OCI-LY7 (cell line): ENCODE data around the gene LRRC2. TPM values are rescaled to one million over a fixed set of nuclear protein-coding genes. Genes with fewer than 3 reads are reported as not detected.

Experiments used
- BruUV-seq: library from RNA; stranded (reverse); fragments of 400-500 nt; replicated peaks from 2 replicates; lab custom pipeline; 2021; lab: Mats Ljungman, UMichigan
- CTCF ChIA-PET: fragments of 300-600 bp; sonication (Branson Sonifier 250); formaldehyde crosslinking; loops from one replicate; lab custom pipeline; 2022; ENCODE audit warnings: antibody characterized with exemption; ENCODE audit not compliant: unreplicated experiment; lab: Charles Lee
- POLR2A ChIA-PET: fragments of 300-600 bp; sonication (Branson Sonifier 250); formaldehyde crosslinking; loops from one replicate; lab custom pipeline; 2022; ENCODE audit warnings: antibody characterized with exemption; lab: Charles Lee
- DNase-seq: peaks from one replicate; pipeline ENCODE4 v3.0.0-alpha.2; 2015; ENCODE audit warnings: low spot score
- H2AFZ ChIP-seq: fragments of 200-600 bp; sonication (generic), shearing (Covaris generic); 2 replicates; pipeline ENCODE4 v1.6.1; 2014; ENCODE audit warnings: mild to moderate bottlenecking, antibody characterized with exemption, low read length, moderate library complexity
- H3K27ac ChIP-seq: fragments of 200-600 bp; sonication (generic); 2 replicates; pipeline ENCODE4 v1.5.1; 2014; ENCODE audit warnings: mixed run types, low read depth, mild to moderate bottlenecking, moderate library complexity, low read length, inconsistent platforms; ENCODE audit not compliant: poor library complexity, severe bottlenecking
- H3K36me3 ChIP-seq: fragments of 200-600 bp; sonication (generic); 2 replicates; pipeline ENCODE4 v1.6.1; 2014; ENCODE audit warnings: mild to moderate bottlenecking, antibody characterized with exemption, low read length, moderate library complexity, mixed read lengths; ENCODE audit not compliant: insufficient read depth
- H3K4me1 ChIP-seq: fragments of 200-600 bp; sonication (generic); 2 replicates; pipeline ENCODE4 v1.5.1; 2014; ENCODE audit warnings: mild to moderate bottlenecking, low read length; ENCODE audit not compliant: insufficient read depth, poor library complexity, severe bottlenecking
- H3K4me2 ChIP-seq: fragments of 200-600 bp; sonication (generic); 2 replicates; pipeline ENCODE4 v1.6.1; 2014; ENCODE audit warnings: mild to moderate bottlenecking, low read length
- H3K4me3 ChIP-seq: fragments of 200-600 bp; sonication (generic); 2 replicates; pipeline ENCODE4 v1.5.1; 2014; ENCODE audit warnings: mild to moderate bottlenecking, low read depth, low read length; ENCODE audit not compliant: poor library complexity, severe bottlenecking
- H3K79me2 ChIP-seq: fragments of 200-600 bp; sonication (generic); 2 replicates; pipeline ENCODE4 v1.6.1; 2016; ENCODE audit warnings: low read depth, mild to moderate bottlenecking, low read length, moderate library complexity, mixed read lengths; ENCODE audit not compliant: insufficient read depth
- H3K9me2 ChIP-seq: fragments of 200-600 bp; sonication (generic); 2 replicates; pipeline ENCODE4 v1.6.1; 2016; ENCODE audit warnings: mild to moderate bottlenecking, low read length, mixed read lengths; ENCODE audit not compliant: insufficient read depth
- H3K9me3 ChIP-seq: fragments of 200-600 bp; sonication (generic); 2 replicates; pipeline ENCODE4 v1.6.1; 2014; ENCODE audit warnings: mild to moderate bottlenecking, mixed run types, low read length, mixed read lengths
- H4K20me1 ChIP-seq: fragments of 200-600 bp; sonication (generic); 2 replicates; pipeline ENCODE4 v1.6.1; 2014; ENCODE audit warnings: mild to moderate bottlenecking, antibody characterized with exemption, low read length, moderate library complexity, mixed read lengths; ENCODE audit not compliant: insufficient read depth
- EZH2phosphoT487 ChIP-seq: fragments of 200-600 bp; sonication (generic); IDR thresholded peaks from 2 replicates; pipeline ENCODE4 v1.6.1; 2018; ENCODE audit warnings: low read depth, borderline replicate concordance, mild to moderate bottlenecking, mixed run types, antibody characterized with exemption, low read length, moderate library complexity, mixed read lengths
- intact Hi-C: fragments of 100-400 bp; cut with micrococcal nuclease; formaldehyde crosslinking; loops from one replicate; pipeline ENCODE4 v1.10.0; 2022; ENCODE audit not compliant: unreplicated experiment
- total RNA-seq, 2 experiments: library from RNA; depleted of rRNA in 1 of 2; stranded (reverse); fragments of >200 nt in 1 of 2; shearing (Covaris generic) in 1 of 2; gene quantifications; 2 replicates each; pipeline ENCODE4 v1.2.3, GENCODE V29; 2014 to 2022
- TF ChIP-seq, protein P1 (sequence below): fragments of 200-600 bp; sonication (generic); conservative IDR thresholded peaks from 2 replicates; pipeline ENCODE4 v1.5.1; 2014; ENCODE audit warnings: mild to moderate bottlenecking, antibody characterized with exemption, low read length, moderate library complexity, mixed read lengths

Gene LRRC2
- total RNA-seq, 2 experiments from 2014 or later: 1.9 to 2.0 TPM

DNA sequence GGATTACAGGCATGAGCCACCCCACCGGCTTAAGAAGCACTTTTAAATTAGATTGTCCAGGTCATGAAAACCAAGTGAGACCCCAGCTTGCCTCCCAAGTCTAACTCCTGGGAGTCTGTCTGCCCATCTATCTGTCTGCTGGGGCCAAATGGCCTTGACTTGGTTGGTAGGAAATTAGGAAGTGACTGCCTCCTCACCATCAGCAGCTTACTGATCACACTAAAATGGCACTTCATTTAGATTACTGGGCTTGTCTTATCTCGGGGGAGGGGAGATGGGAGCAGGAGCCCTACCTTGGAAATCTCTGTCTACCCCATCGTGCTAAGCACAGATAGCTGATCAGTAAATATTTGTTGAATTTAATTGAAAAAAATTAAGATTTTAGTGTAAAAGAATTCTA is 5.6 kb upstream of the LRRC2 start:
- ChIA-PET POLR2A (interaction anchor here (0.7 kb wide), 1 partner anchor 1143 kb away, joined by 3 read pairs; no protein-coding TSS in a partner anchor), CTCF (no interaction called here)
- H3K27ac ChIP-seq: no peak overlapping the region
- no peaks in the 10 kb centered on the region for H4K20me1 ChIP-seq
- no peak overlapping the region for H3K4me2 ChIP-seq
- no peak overlapping the region for H3K4me3 ChIP-seq
- no peaks in the 10 kb centered on the region for H3K4me1 ChIP-seq
- DNase-seq: no peak
- BruUV-seq: no TSS peak
- H3K79me2 ChIP-seq: no peaks in the 10 kb centered on the region
- no peak overlapping the region for H2AFZ ChIP-seq
- H3K9me2 ChIP-seq: no peaks in the 10 kb centered on the region
- H3K36me3 ChIP-seq: no peaks in the 10 kb centered on the region
- H3K9me3 ChIP-seq: no peaks in the 10 kb centered on the region
- TF ChIP-seq, protein P1, sequence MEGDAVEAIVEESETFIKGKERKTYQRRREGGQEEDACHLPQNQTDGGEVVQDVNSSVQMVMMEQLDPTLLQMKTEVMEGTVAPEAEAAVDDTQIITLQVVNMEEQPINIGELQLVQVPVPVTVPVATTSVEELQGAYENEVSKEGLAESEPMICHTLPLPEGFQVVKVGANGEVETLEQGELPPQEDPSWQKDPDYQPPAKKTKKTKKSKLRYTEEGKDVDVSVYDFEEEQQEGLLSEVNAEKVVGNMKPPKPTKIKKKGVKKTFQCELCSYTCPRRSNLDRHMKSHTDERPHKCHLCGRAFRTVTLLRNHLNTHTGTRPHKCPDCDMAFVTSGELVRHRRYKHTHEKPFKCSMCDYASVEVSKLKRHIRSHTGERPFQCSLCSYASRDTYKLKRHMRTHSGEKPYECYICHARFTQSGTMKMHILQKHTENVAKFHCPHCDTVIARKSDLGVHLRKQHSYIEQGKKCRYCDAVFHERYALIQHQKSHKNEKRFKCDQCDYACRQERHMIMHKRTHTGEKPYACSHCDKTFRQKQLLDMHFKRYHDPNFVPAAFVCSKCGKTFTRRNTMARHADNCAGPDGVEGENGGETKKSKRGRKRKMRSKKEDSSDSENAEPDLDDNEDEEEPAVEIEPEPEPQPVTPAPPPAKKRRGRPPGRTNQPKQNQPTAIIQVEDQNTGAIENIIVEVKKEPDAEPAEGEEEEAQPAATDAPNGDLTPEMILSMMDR: no peak
- TF ChIP-seq EZH2phosphoT487: no peak
- intact Hi-C loops: no loop called here

DNA sequence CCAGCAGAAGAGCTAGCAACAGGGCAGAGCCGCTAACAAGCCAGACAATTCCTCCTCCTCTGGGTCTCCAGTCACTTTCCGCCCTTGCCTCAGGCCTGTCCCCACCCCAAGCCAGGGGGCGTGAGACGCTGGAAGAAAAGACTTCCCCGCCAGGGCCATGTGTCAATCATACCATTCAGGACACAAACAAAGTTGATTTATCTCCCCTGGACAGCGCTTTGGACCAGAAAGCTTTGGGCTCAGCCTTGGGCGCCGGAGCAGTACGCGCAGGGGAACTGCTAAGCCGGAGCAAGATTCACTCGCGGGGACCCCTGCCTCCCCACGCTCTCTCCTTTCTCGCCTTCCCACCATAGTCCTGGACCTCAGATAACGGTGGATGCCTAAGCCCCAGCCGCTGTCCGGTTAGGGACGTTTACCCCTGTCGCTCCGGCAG is 479 bp downstream of the LRRC2 start:
- Histone ChIP-seq H3K9me3 (no peaks in the 10 kb centered on the region), H4K20me1 (no peaks in the 10 kb centered on the region), H3K4me2 (no peak overlapping the region), H3K79me2 (no peaks in the 10 kb centered on the region), H3K36me3 (0 out of 2 replicates have a peak, but pooled peaks cover 5% of the 10 kb centered on the region), H3K4me1 (no peaks in the 10 kb centered on the region), H3K27ac (no peak overlapping the region), H3K9me2 (no peaks in the 10 kb centered on the region), H3K4me3 (no peak overlapping the region), H2AFZ (no peak overlapping the region)
- POLR2A ChIA-PET: interaction anchor here (1.3 kb wide), 1 partner anchor 24 kb away, joined by 4 read pairs; no protein-coding TSS in a partner anchor
- CTCF ChIA-PET: no interaction called here
- intact Hi-C loops: no loop called here
- no TSS peak for BruUV-seq
- no peak for DNase-seq
- no peak for TF ChIP-seq EZH2phosphoT487
- TF ChIP-seq, protein P1: no peak

DNA sequence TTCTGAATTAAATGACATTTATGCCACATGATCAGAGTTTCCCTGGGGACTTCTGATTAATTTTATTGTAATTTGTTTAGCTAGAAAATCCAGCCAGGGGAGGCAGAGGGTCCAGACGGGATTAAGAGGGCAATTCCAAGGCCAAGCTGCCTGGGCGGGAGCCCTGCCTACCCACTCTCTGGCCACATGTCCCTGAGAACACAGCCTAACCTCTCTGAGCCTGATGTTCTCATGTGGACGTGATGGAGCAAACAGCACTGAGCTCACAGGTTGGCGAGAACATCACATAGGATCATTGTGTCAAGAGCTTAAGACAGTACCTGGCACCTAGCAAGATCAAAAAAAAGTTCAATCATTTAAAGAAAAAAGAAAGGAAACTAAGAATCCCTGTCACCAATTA is 1.0 kb downstream of the LRRC2 start:
- BruUV-seq: no TSS peak
- H4K20me1 ChIP-seq: no peaks in the 10 kb centered on the region

More for the DNA sequence above, 1.0 kb downstream of the LRRC2 start:
- no peak overlapping the region for H3K27ac ChIP-seq
- H2AFZ ChIP-seq: no peak overlapping the region
- H3K9me2 ChIP-seq: no peaks in the 10 kb centered on the region
- TF ChIP-seq EZH2phosphoT487: no peak
- TF ChIP-seq, protein P1: no peak
- DNase-seq: no peak
- H3K4me1 ChIP-seq: no peaks in the 10 kb centered on the region
- POLR2A ChIA-PET: interaction anchor here (0.9 to 1.3 kb wide), 2 partner anchors 8 to 23 kb away, joined by 4 to 5 read pairs; no protein-coding TSS in a partner anchor
- no peaks in the 10 kb centered on the region for H3K79me2 ChIP-seq
- H3K9me3 ChIP-seq: no peaks in the 10 kb centered on the region
- no peak overlapping the region for H3K4me2 ChIP-seq
- CTCF ChIA-PET: no interaction called here
- H3K4me3 ChIP-seq: no peak overlapping the region
- H3K36me3 ChIP-seq: 0 out of 2 replicates have a peak, but pooled peaks cover 5% of the 10 kb centered on the region
- intact Hi-C loops: no loop called here
